ENCODE results near the gene PNPT1. TPM values are rescaled to one million over a fixed set of nuclear protein-coding genes. Genes with fewer than 3 reads are reported as not detected.

The PNPT1 gene
- total and polyA plus RNA-seq, 2 of the 4 experiments (the other 2 are of a cell fraction), result 11.2 to 14.3 TPM

GRCh38 chr2:55718165-55719008 lies 24.7 kb upstream of the PNPT1 start:
- Histone ChIP-seq H3K56ac (ENCODE audit: extremely low read depth, insufficient read depth, low read length) (no peak overlapping the region), H3K4me2 (ENCODE audit: low read depth, low read length) (no peak overlapping the region), H3K23ac (ENCODE audit: low read depth, low read length) (no peak overlapping the region), H3K4ac (ENCODE audit: low read depth, low read length) (no peak overlapping the region), H2BK15ac (ENCODE audit: low read depth, low read length) (peak overlapping the region; percentile 86; the same call in 2 of the 3 replicates), H4K91ac (ENCODE audit: insufficient read depth, low read depth, low read length) (no peak overlapping the region), H3K9me3 (ENCODE audit: control insufficient read depth, insufficient read depth, low read length) (no peaks in the 10 kb centered on the region), H3K27me3 (ENCODE audit: control insufficient read depth, insufficient read depth, low read length) (no peaks in the 10 kb centered on the region), H3K9ac (ENCODE audit: low read depth, low read length) (no peak overlapping the region), H2AFZ (replicated peaks; ENCODE audit: low read length, poor library complexity) (no peak overlapping the region), H3K4me1 (ENCODE audit: control insufficient read depth, insufficient read depth, low read length) (peaks cover 4% of the 10 kb centered on the region; the same call in 1 of the 2 replicates), H4K5ac (ENCODE audit: low read depth, low read length) (0 out of 2 replicates have a peak overlapping the region, but pooled peaks have one; percentile 20), H3K79me1 (ENCODE audit: low read depth in 1 of 2, low read length in 2 of 2) (no peaks in the 10 kb centered on the region), H2AK5ac (ENCODE audit: low read depth, low read length) (no peak overlapping the region), H2BK20ac (ENCODE audit: low read depth, low read length) (peak overlapping the region; percentile 64; the same call in 1 of the 2 replicates), H4K8ac (ENCODE audit: low read depth in 2 of 2, low read length in 2 of 2) (peak overlapping the region in 1 of 2 experiments; percentile 16; a peak in 1 of 4 replicates), H3K14ac (replicated peaks; ENCODE audit: low read depth, low read length) (no peak overlapping the region), H3K27ac (ENCODE audit: insufficient read depth, low read length) (no peak overlapping the region), H3K18ac (ENCODE audit: low read depth, low read length) (no peak overlapping the region), H3K9me1 (ENCODE audit: insufficient read depth, low read length) (no peaks in the 10 kb centered on the region), H2AK9ac (replicated peaks; ENCODE audit: low read depth, low read length, poor library complexity) (no peak overlapping the region), H2BK120ac (ENCODE audit: low read depth, low read length) (no peak overlapping the region), H3K36me3 (ENCODE audit: control insufficient read depth, insufficient read depth, low read length) (no peaks in the 10 kb centered on the region), H3K4me3 (ENCODE audit: insufficient read depth, low read depth, low read length) (no peak overlapping the region), H2BK5ac (ENCODE audit: low read depth, low read length, poor library complexity, severe bottlenecking) (no peak overlapping the region), H4K20me1 (ENCODE audit: insufficient read depth, low read length) (no peaks in the 10 kb centered on the region)
- no TSS peak for BruUV-seq (replicated peaks)
- WGBS, 2 experiments (ENCODE audit: extremely low coverage in 2 of 2, insufficient read length in 1 of 2), result 67% methylated on average over 1 of the region's 11 CpGs; no CpG with 5 or more reads in 1 of the 2 experiments
- DNase-seq, result peak; percentile 71
- TF ChIP-seq POLR2A (IDR thresholded peaks at IDR 0.05; ENCODE audit: low read depth, low read length) (0 out of 2 replicates have a peak, but pooled peaks have one; percentile 34), SMC3 (IDR thresholded peaks at IDR 0.05; ENCODE audit: low read depth, low read length) (peak; percentile 92), CTCF (conservative IDR thresholded peaks at IDR 0.05; ENCODE audit: low read depth, low read length) (peak; percentile 95), RFX5 (IDR thresholded peaks at IDR 0.05; ENCODE audit: low read depth, low read length) (no peak), CEBPB (IDR thresholded peaks at IDR 0.05; ENCODE audit: low read depth, low read length) (0 out of 2 replicates have a peak, but pooled peaks have one; percentile 16), MXI1 (IDR thresholded peaks at IDR 0.05; ENCODE audit: borderline replicate concordance, low read depth, low read length) (no peak), RAD21 (IDR thresholded peaks at IDR 0.05; ENCODE audit: low read length) (peak; percentile 91)
- ChIA-PET POLR2A (ENCODE audit: unreplicated experiment) (no interaction called here), CTCF (interaction anchor here (0.6 to 3.2 kb wide), 12 partner anchors 9 to 411 kb away, joined by 3 to 11 read pairs (median 4); no protein-coding TSS in a partner anchor)
- intact Hi-C loops (cut with micrococcal nuclease), result loop anchor here (1.0 to 10.0 kb wide), 5 partner anchors 52 to 414 kb away; no protein-coding TSS in a partner anchor
- ATAC-seq (ENCODE audit: low read depth), result peak; percentile 81
- dilution Hi-C loops (cut with HindIII; ENCODE audit: low sequenced_read_pairs, unreplicated experiment), result loop anchor here (25.0 kb wide), 1 partner anchor 294 kb away; no protein-coding TSS in a partner anchor
- in situ Hi-C loops (cut with MboI; ENCODE audit: low sequenced_read_pairs), result loop anchor here (10.0 to 25.0 kb wide), 2 partner anchors 416 to 1794 kb away; no protein-coding TSS in a partner anchor

All from IMR-90 (cell line).